Suprapubic skin (tissue), 4 donors: ENCODE data around the gene WDR4.

Experiments
- CTCF ChIP-seq, 2 donors: fragments of 200-600 bp in 1 of 2; fragments of 450-650 bp in 1 of 2; sonication (generic) in 1 of 2; IDR thresholded peaks; one replicate each; pipeline ENCODE4 v1.5.1; 2016 to 2019; ENCODE audit warnings: antibody characterized with exemption in 2 of 2, mild to moderate bottlenecking in 1 of 2, moderate library complexity in 1 of 2
- EP300 ChIP-seq: sonication (generic); formaldehyde crosslinking; IDR thresholded peaks from one replicate; pipeline ENCODE4 v1.6.1; 2017; ENCODE audit warnings: antibody characterized with exemption
- POLR2A ChIP-seq, 2 donors: fragments of 450-650 bp; IDR thresholded peaks; one replicate each; pipeline ENCODE4 v1.6.1; 2017; ENCODE audit warnings: antibody characterized with exemption in 2 of 2, mild to moderate bottlenecking in 2 of 2, moderate library complexity in 2 of 2
- POLR2AphosphoS5 ChIP-seq, 3 donors: sonication (generic); formaldehyde crosslinking; IDR thresholded peaks; one replicate each; pipeline ENCODE4 v1.6.1; 2017; ENCODE audit warnings: antibody characterized with exemption in 3 of 3

GRCh38 chr21:42858957-42859890, 20.1 kb downstream of the WDR4 start:
- TF ChIP-seq CTCF (IDR thresholded peaks at IDR 0.05) (no peak), POLR2A (IDR thresholded peaks at IDR 0.05) (no peak), POLR2AphosphoS5 (IDR thresholded peaks at IDR 0.05) (no peak), EP300 (no peak)
